OCI-M2 (cell line): ENCODE data around the gene GRID1.

Experiments used
- DNase-seq: peaks from one replicate; lab custom pipeline; 2025; ENCODE audit not compliant: unreplicated experiment; lab: John Stamatoyannopoulos, UW

The GRID1 gene

GRCh38 chr10:85791818-85792532 lies 574.6 kb downstream of the GRID1 start:
- no peak for DNase-seq

- DNase-seq = no peak
Measured at GRCh38 chr10:85789982-85790789, 576.4 kb downstream of the GRID1 start.

GRCh38 chr10:85789125-85789524 lies 577.5 kb downstream of the GRID1 start:
- no peak for DNase-seq

- DNase-seq = no peak
Measured at GRCh38 chr10:85788570-85788969, 578.0 kb downstream of the GRID1 start.

DNA sequence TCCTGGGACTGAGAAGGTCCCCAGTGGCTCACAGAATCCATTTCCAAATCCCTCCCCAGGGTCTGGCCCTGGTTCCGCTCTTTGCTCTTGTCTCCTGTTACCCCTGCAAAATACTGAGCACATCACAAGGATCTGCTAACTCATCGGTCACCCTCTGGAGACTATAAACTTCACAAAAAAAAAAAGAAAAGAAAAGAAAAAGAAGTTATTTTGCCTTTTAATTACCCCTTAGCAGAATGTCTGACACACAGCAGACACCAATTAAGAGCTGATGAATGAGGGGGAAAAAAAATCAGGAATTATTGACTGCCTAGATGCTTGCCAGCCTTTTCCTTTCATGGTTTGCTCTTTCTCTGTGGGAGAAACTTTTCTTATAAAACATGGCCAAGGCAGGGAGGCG lies 578.7 kb downstream of the GRID1 start:
- DNase-seq = no peak

- DNase-seq = no peak
Measured at GRCh38 chr10:85787393-85787792, 579.2 kb downstream of the GRID1 start.

- DNase-seq = no peak
Measured at GRCh38 chr10:85786401-85786899, 580.1 kb downstream of the GRID1 start.

DNA sequence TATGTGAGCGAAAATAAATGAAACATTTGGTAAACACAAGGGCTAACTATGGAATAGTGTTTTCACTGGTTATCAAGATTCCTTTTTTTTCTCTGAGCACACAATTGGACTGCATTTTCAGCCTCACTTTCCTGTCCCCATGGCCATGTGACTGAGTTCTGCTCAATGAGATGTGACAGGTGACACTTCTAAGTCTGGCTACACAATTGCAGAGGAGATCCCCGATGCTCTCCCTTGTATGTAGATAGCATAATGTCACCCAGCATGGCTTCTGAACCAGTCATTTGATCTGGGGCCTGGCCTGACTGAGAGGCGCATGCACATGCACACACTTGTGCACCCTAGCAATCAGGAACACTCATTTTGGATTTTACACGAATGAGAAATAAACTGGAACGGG lies 581.8 kb downstream of the GRID1 start:
- no peak for DNase-seq

- no peak for DNase-seq
Measured at GRCh38 chr10:85781404-85781803, 585.2 kb downstream of the GRID1 start.

DNA sequence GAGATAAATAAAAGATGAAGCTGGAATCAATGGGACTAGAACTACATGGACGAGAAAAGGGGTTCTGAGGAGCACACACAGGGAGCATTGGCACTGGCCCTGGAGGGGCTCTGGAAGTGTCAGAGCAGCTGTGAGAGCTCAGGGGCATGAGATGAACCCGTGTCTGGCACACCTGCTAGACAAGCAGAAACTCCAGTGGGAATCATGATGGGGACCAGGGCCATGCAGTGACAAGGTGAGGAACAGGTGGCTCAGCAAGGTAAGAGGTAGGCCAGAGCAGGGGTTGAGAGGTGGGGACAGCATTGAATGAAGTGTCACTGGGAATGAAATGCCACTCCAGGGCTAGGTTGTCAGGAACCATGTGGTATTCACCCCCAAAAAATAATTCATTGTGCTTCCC lies 588.5 kb downstream of the GRID1 start:
- DNase-seq = no peak

- DNase-seq = no peak
Measured at GRCh38 chr10:85767891-85768290, 598.7 kb downstream of the GRID1 start.

DNA sequence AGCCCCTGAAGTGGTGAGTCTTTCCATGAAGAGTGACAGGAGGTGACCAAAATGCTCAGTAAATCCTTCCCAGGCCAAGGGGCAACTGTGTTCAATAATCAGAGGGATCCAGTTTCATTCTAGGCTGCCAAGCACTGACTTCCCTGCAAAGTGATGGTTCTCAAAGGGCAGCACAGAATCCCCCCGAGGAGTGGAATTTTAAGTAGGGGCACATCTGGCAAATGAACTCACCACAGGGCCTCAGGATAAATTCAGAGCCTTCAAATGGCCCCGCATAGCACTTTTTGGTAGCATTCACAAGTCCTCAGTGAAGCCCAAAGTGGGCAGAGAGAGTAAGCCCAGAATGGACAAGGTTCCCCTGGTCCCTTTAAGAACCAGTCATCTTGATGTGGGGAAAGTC lies 602.5 kb downstream of the GRID1 start:
- DNase-seq = no peak

- no peak for DNase-seq
Measured at GRCh38 chr10:85761906-85762445, 604.6 kb downstream of the GRID1 start.

GRCh38 chr10:85741626-85742300 lies 624.8 kb downstream of the GRID1 start:
- no peak for DNase-seq

- DNase-seq = no peak
Measured at GRCh38 chr10:85735997-85736396, 630.6 kb downstream of the GRID1 start.

GRCh38 chr10:85734791-85735190 lies 631.8 kb downstream of the GRID1 start:
- DNase-seq = no peak

- no peak for DNase-seq
Measured at GRCh38 chr10:85724215-85724614, 642.4 kb downstream of the GRID1 start.

DNA sequence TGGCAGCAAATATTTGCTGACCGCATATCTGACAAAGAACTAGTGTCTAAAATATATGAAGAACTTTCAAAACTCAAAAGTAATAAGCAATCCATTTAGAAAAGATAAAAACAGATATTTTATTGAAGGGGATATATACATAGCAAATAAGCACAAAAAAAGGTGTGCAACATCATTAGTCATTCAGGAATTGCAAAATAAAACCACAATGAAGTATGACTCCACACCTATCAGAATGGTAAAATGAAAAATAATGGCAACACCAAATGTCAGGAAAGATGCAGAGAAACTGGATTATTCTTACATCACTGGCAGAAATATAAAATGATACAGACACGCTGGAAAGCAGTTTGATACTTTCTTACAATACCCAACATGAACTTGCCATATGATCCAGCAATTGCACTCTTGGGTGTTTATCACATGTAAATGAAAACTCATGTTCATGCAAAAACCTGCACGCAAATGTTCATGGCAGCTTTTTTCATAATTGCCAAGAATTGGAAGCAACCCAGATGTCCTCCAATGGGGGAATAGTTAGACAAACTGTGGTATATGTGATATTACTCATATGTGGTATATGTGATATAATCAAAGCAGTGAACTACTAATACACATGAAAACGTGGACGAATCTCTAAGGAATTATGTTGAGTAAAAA lies 645.5 kb downstream of the GRID1 start:
- no peak for DNase-seq

DNA sequence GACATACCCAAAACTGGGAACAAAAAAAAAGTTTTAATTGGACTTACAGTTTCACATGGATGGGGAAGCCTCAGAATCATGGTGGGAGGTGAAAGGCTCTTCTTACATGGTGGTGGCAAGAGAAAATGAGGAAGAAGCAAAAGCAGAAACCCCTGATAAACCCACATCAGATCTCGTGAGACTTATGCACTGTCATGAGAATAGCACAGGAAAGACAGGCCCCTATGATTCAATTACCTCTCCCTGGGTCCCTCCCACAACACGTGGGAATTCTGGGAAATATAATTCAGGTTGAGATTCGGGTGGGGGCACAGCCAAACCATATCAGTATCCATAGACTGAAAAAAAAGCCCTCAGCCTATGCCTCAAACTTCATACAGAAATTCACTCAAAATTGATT lies 647.2 kb downstream of the GRID1 start:
- no peak for DNase-seq

- DNase-seq = no peak
Measured at GRCh38 chr10:85713885-85714284, 652.7 kb downstream of the GRID1 start.

DNA sequence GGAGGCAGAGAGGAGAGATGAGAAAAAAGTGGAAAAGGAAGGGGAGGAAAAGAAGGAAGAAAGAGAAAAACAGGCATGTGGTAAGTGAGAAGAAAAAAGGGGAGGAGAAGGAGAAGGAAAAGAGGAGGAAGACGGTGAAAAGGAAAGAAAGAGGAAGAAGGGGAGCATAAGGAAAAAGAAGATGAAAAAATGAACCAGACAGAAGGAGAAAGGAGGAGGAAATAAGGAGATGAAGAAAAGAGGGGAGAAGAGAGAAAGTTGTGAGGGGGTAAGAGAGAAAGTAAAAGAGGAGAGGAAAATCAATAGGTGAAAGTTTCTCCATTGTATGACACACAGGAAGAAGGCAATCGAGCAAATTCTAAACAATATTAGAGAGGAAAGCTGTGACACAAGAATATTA lies 663.8 kb downstream of the GRID1 start:
- DNase-seq = no peak
